Measurements from ENCODE around the gene CSNK2B. TPM values are rescaled to one million over a fixed set of nuclear protein-coding genes. Genes with fewer than 3 reads are reported as not detected.

The CSNK2B gene
- total and polyA plus RNA-seq, 10 of the 15 experiments (the other 5 are each of a cell fraction or from before 2014, with no cell fraction given): 56.3 to 405 (median 286) TPM

DNA sequence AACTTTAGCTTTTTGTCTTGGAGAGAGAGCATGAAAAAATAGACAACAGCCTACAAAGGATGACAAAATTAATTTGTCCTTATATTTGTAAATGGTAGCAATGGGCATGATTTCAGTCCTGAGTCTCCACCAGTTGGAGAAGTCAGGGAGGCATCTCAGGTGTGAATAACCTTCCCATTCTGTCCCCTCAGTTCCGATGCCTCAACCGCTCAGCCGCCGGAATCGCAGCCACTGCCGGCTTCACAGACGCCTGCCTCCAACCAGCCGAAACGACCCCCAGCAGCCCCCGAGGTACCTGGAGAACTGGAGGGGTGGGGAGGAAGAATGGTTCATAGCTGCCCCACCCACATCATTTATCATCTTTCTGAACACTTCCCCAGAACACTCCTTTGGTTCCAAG lies 41.8 kb upstream of the CSNK2B start:
- no peak overlapping the region for H3K4me2 ChIP-seq (ENCODE audit: control insufficient read depth, insufficient read depth)
- peaks cover 39% of the 10 kb centered on the region for H3K79me2 ChIP-seq (ENCODE audit: control insufficient read depth, insufficient read depth, low read length)
- H3K36me3 ChIP-seq (ENCODE audit: control insufficient read depth in 2 of 2, insufficient read depth in 2 of 2, low read length in 1 of 2): peaks cover 39 to 42% of the 10 kb centered on the region in 2 experiments
- TF ChIP-seq MTA2 (IDR thresholded peaks at IDR 0.05; ENCODE audit: low read depth) (no peak), BHLHE40 (IDR thresholded peaks at IDR 0.05; ENCODE audit: borderline replicate concordance in 1 of 2, low read depth in 2 of 2, low read length in 1 of 2) (no peak), ZNF207 (IDR thresholded peaks at IDR 0.05; ENCODE audit: borderline replicate concordance) (no peak), POLR2AphosphoS2 (IDR thresholded peaks at IDR 0.05; ENCODE audit: low read depth, low read length) (no peak)
- TF ChIP-seq, protein P1, sequence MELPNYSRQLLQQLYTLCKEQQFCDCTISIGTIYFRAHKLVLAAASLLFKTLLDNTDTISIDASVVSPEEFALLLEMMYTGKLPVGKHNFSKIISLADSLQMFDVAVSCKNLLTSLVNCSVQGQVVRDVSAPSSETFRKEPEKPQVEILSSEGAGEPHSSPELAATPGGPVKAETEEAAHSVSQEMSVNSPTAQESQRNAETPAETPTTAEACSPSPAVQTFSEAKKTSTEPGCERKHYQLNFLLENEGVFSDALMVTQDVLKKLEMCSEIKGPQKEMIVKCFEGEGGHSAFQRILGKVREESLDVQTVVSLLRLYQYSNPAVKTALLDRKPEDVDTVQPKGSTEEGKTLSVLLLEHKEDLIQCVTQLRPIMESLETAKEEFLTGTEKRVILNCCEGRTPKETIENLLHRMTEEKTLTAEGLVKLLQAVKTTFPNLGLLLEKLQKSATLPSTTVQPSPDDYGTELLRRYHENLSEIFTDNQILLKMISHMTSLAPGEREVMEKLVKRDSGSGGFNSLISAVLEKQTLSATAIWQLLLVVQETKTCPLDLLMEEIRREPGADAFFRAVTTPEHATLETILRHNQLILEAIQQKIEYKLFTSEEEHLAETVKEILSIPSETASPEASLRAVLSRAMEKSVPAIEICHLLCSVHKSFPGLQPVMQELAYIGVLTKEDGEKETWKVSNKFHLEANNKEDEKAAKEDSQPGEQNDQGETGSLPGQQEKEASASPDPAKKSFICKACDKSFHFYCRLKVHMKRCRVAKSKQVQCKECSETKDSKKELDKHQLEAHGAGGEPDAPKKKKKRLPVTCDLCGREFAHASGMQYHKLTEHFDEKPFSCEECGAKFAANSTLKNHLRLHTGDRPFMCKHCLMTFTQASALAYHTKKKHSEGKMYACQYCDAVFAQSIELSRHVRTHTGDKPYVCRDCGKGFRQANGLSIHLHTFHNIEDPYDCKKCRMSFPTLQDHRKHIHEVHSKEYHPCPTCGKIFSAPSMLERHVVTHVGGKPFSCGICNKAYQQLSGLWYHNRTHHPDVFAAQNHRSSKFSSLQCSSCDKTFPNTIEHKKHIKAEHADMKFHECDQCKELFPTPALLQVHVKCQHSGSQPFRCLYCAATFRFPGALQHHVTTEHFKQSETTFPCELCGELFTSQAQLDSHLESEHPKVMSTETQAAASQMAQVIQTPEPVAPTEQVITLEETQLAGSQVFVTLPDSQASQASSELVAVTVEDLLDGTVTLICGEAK (IDR thresholded peaks at IDR 0.05; ENCODE audit: borderline replicate concordance): no peak
- TF ChIP-seq, protein P2, sequence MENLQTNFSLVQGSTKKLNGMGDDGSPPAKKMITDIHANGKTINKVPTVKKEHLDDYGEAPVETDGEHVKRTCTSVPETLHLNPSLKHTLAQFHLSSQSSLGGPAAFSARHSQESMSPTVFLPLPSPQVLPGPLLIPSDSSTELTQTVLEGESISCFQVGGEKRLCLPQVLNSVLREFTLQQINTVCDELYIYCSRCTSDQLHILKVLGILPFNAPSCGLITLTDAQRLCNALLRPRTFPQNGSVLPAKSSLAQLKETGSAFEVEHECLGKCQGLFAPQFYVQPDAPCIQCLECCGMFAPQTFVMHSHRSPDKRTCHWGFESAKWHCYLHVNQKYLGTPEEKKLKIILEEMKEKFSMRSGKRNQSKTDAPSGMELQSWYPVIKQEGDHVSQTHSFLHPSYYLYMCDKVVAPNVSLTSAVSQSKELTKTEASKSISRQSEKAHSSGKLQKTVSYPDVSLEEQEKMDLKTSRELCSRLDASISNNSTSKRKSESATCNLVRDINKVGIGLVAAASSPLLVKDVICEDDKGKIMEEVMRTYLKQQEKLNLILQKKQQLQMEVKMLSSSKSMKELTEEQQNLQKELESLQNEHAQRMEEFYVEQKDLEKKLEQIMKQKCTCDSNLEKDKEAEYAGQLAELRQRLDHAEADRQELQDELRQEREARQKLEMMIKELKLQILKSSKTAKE (IDR thresholded peaks at IDR 0.05; ENCODE audit: low read depth, poor library complexity, severe bottlenecking): no peak
- H3K4me3 ChIP-seq: no peak overlapping the region
- BruUV-seq (replicated peaks): no TSS peak
- ChIA-PET SMC1A (ENCODE audit: uncharacterized antibody, unreplicated experiment) (interaction anchor here (1.8 kb wide), 1 partner anchor 30 kb away, joined by 3 read pairs; no protein-coding TSS in a partner anchor), POLR2A (interaction anchor here (5.2 kb wide), 1 partner anchor 29 kb away, joined by 58 read pairs; the partner anchor contains the start of genes APOM and BAG6), RAD21 (ENCODE audit: unreplicated experiment) (interaction anchor here (0.6 kb wide), 1 partner anchor 212 kb away, joined by 3 read pairs; no protein-coding TSS in a partner anchor), CTCF (interaction anchor here (3.0 kb wide), 1 partner anchor 26 kb away, joined by 17 read pairs; no protein-coding TSS in a partner anchor)
- DNase-seq (ENCODE audit: low read depth, low spot score) (no peak), ATAC-seq (no peak), FAIRE-seq (no peak)
- in situ Hi-C loops (cut with MboI): no loop called here
- peaks cover 2% of the 10 kb centered on the region for H3K4me1 ChIP-seq (ENCODE audit: control insufficient read depth, insufficient read depth, low read length)
- no peak overlapping the region for H3K27ac ChIP-seq (ENCODE audit: control insufficient read depth, insufficient read depth)
- H3K9me3 ChIP-seq (replicated peaks; ENCODE audit: control insufficient read depth, insufficient read depth, low read length): no peaks in the 10 kb centered on the region
- 99% methylated on average over 10 of the region's 10 CpGs for WGBS (ENCODE audit: insufficient coverage, insufficient replicate concordance, low lambda C conversion rate, missing lambda C conversion rate)
- H2AFZ ChIP-seq (ENCODE audit: control insufficient read depth, low read depth, low read length): no peak overlapping the region
- intact Hi-C loops (cut with micrococcal nuclease; ENCODE audit: unreplicated experiment): no loop called here
- no peaks in the 10 kb centered on the region for H3K27me3 ChIP-seq (replicated peaks in 1 of 2; ENCODE audit: control insufficient read depth in 2 of 2, insufficient read depth in 2 of 2, low read length in 1 of 2)
- H3K9ac ChIP-seq (ENCODE audit: control insufficient read depth, insufficient read depth, low read length): no peak overlapping the region
- peaks cover 4% of the 10 kb centered on the region; the same call in 1 of the 2 replicates for H4K20me1 ChIP-seq (ENCODE audit: control insufficient read depth, insufficient read depth)
